NCI-H2029 (cell line): ENCODE measurements around the gene PXT1.
A peak's percentile ranks its signal among the peaks of the same experiment; 100 is the strongest.

ENCODE experiments used
- DNase-seq: peaks from one replicate; lab custom pipeline; 2025; lab: John Stamatoyannopoulos, UW

PXT1 gene

DNA sequence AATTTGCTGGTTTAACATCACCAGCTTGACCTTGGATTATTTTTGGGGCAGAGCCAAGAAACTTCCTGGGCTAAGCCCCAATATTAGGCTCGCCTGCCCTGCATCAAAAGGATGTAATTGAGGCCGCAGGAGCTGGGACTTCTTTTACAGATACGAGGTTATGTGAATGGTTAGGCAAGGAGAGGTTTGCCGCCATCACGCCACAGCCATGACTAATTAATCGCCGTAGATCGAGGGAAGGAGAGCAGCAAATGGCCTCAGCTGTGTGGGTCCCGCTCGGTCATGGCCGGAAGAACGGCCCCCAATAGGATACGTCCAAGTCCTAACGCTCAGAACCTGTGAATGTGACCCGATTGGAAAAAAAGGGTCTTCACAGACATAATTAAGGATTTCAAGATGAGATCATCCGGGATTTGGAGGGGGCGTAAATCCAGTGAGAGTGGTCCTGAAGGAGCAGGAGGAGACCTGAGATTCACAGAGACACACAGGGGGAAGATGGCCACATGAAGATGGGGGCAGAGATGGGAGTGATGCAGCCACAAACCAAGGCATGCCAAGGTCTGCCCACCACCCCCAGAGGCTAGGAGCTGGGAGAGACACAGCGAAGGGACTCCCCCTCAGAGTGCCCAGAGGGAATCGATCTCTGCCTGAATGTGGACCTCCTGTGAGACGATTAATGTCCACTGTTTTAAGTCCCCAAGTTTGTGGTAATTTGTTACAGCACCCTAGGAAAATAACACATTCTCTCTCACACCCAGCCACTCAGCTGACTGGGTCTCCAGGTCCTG lies 96.0 kb downstream of the PXT1 start:
- no peak for DNase-seq

DNA sequence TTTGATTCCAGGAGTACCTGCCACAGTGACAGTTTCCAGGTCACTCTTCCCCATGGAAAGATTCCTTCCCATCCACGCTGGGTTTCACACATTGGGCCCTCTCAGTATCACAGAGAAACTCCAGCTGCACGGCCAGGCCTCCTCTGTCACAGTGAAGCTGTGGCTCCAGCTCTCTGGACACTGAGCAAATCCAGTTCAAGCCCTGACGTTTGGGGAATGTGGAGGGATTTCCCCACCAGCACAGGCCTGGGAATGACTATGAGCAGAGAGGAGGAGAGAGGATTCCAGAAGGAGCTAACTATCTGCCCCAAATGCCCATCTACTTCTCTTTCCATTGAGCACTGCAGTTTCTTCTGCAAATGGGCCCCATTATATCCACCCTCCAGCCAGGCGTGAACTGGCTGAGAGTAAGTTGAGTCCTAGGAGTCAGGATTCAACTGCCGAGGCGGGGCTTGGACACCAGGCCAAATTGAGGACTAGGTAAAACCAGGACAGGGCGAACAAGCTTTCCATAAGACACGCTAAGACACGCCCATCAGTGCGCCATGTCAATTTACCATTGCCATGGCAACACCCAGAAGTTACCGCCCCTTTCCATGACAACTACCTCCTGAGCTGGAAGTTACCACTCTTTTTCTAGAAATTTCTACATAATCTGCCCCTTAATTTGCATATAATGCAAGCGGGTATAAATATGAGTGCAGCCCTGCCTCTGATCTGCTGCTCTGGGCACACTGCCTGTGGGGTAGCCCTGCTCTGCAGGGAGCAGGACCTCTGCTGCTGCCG lies 96.8 kb downstream of the PXT1 start:
- no peak for DNase-seq

DNA sequence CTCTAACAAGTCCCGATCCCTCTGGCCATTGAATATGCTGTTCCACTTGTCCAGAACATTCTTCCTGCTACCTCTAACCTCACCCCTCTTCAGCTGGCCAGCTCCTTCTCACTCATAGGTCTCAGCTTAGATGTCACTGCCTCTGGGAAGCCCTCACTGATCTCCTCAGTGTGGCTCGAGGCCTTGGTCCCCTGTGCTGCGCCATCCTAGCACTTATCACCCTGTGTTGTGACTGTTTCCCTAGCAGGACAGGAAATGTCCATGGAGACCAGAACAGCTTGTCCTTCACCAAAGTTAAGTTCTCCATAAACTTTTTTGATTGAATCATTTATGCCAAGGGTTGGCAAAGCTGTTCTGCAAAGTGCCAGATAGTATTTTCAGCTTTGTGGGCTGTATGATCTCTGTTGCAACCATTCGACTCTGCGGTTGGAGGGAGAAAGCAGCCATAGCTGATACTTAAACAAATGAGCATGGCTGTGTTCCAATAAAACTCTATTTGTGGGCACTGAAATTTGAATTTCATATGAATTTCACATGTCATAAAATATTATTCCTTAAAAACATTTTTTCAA lies 99.5 kb downstream of the PXT1 start:
- no peak for DNase-seq

DNA sequence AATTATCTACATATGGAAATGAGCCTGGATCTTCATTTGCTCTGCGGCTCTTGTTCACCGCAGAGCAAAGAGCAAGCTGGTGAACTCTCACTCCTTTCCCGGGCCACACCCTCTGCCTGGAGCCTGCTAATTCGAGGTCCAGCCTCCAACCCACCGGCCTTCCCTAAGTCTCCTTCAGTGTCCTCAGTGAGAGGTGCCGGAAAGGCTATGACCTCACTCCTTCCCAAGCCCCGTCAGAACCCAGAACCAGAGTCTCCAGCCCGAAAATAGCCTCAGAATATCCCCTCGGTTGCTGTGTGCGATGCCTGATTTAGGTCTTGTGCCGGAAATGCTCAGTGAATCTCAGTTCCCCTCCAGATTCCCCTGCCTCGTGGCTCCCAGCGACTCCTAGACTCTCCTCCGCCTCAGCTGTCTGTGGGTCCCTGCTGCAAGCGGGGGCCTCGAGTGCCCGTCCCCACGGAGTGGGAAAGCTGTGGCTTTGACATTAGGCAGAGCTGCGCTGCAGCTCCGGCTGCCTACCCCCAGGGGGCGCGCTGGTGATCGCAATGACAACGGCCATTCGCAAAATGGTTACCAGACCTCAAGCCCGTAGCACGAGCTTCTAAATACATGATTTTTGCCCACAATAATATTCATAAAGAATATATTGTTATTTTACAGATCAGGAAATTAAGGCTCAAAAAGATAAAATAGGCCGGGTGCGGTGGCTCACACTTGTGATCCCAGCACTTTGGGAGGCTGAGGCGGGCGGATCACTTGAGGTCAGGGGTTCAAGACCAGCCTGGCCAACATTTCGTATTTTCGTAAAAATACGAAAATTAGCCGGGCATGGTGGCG lies 101.8 kb downstream of the PXT1 start:
- DNase-seq = peak; percentile 39
